Activated CD4-positive, alpha-beta T cell treated with anti-CD3 and anti-CD28 coated beads for 1 hour (primary cell): ENCODE results near the gene CTRB1.
"Not testable (repeated sequence)": the region's sequence is repeated elsewhere in the genome, so short reads cannot be mapped to it uniquely, and the experiment has no call there.

Experiments used
- DNase-seq: peaks from one replicate; pipeline ENCODE4 v3.0.0-alpha.2; 2020

CTRB1 gene

GRCh38 chr16:75226550-75227360, 8.0 kb downstream of the CTRB1 start:
- DNase-seq = no peak

GRCh38 chr16:75227361-75228142, 8.8 kb downstream of the CTRB1 start:
- DNase-seq = no peak

GRCh38 chr16:75228143-75228976, 9.6 kb downstream of the CTRB1 start:
- no peak for DNase-seq

- DNase-seq = no peak
These were observed 10.6 kb downstream of the CTRB1 start for GRCh38 chr16:75229172-75230031.

- DNase-seq = no peak
These were observed 11.8 kb downstream of the CTRB1 start for GRCh38 chr16:75230471-75231110.

- no peak for DNase-seq
These were observed 12.8 kb downstream of the CTRB1 start for GRCh38 chr16:75231570-75231969.

- no peak for DNase-seq
These were observed 14.8 kb downstream of the CTRB1 start for GRCh38 chr16:75233611-75233938.

- no peak for DNase-seq
These were observed 16.3 kb downstream of the CTRB1 start for GRCh38 chr16:75234856-75235696.

- DNase-seq = no peak
These were observed 17.0 kb downstream of the CTRB1 start for GRCh38 chr16:75235721-75236193.

GRCh38 chr16:75236232-75236631, 17.4 kb downstream of the CTRB1 start:
- no peak for DNase-seq

GRCh38 chr16:75236736-75237397, 18.1 kb downstream of the CTRB1 start:
- DNase-seq = no peak

- DNase-seq = no peak
These were observed 18.8 kb downstream of the CTRB1 start for GRCh38 chr16:75237398-75238131.

- DNase-seq = no peak
These were observed 19.5 kb downstream of the CTRB1 start for GRCh38 chr16:75238132-75238852.

- no peak for DNase-seq
These were observed 20.2 kb downstream of the CTRB1 start for GRCh38 chr16:75238853-75239541.

GRCh38 chr16:75239542-75240122, 20.8 kb downstream of the CTRB1 start:
- no peak for DNase-seq

GRCh38 chr16:75240633-75241032, 21.8 kb downstream of the CTRB1 start:
- not testable (repeated sequence) for DNase-seq

- no peak for DNase-seq
These were observed 22.6 kb downstream of the CTRB1 start for GRCh38 chr16:75241412-75241811.

- no peak for DNase-seq
These were observed 23.2 kb downstream of the CTRB1 start for GRCh38 chr16:75241955-75242354.
